Mesenchymal stem cell (in vitro differentiated cells and primary cell): Measurements from ENCODE around the gene SLAMF8.

Experiments
- DNase-seq: peaks from one replicate; pipeline ENCODE4 v3.0.0-alpha.2; 2013
- H2AFZ ChIP-seq: one replicate; pipeline ENCODE4 v1.6.1; 2013; ENCODE audit warnings: low read depth, mild to moderate bottlenecking, control low read depth, inconsistent platforms, low read length, moderate library complexity
- H2AK5ac ChIP-seq: 2 replicates; pipeline ENCODE4 v1.6.1; 2013; ENCODE audit warnings: low read length, moderate library complexity, mild to moderate bottlenecking, inconsistent platforms; ENCODE audit not compliant: severe bottlenecking
- H2BK120ac ChIP-seq: one replicate; pipeline ENCODE4 v1.6.1; 2013; ENCODE audit warnings: low read depth, mild to moderate bottlenecking, inconsistent platforms, low read length, moderate library complexity
- H2BK12ac ChIP-seq, 2 experiments: one replicate each; pipeline ENCODE4 v1.6.1; 2013; ENCODE audit warnings: inconsistent platforms in 2 of 2, low read length in 2 of 2, mild to moderate bottlenecking in 2 of 2, moderate library complexity in 2 of 2, control low read depth in 1 of 2
- H2BK15ac ChIP-seq: one replicate; pipeline ENCODE4 v1.6.1; 2013; ENCODE audit warnings: mild to moderate bottlenecking, low read depth, inconsistent platforms; ENCODE audit not compliant: poor library complexity, severe bottlenecking
- H2BK5ac ChIP-seq: 2 replicates; pipeline ENCODE4 v1.6.1; 2013; ENCODE audit warnings: low read depth, mild to moderate bottlenecking, low read length, control low read depth, inconsistent platforms; ENCODE audit not compliant: poor library complexity, severe bottlenecking
- H3K14ac ChIP-seq, 2 experiments: one replicate each; pipeline ENCODE4 v1.6.1; 2013; ENCODE audit warnings: inconsistent platforms in 2 of 2, low read length in 2 of 2, control low read depth in 1 of 2, mild to moderate bottlenecking in 1 of 2, moderate library complexity in 1 of 2
- H3K18ac ChIP-seq, 2 experiments: one replicate each; pipeline ENCODE4 v1.6.1; 2013; ENCODE audit warnings: inconsistent platforms in 2 of 2, low read length in 2 of 2, control low read depth in 1 of 2, low read depth in 1 of 2, mild to moderate bottlenecking in 1 of 2
- H3K23ac ChIP-seq, 2 experiments: one replicate each; pipeline ENCODE4 v1.6.1; 2013; ENCODE audit warnings: inconsistent platforms in 2 of 2, low read length in 2 of 2, mild to moderate bottlenecking in 2 of 2, moderate library complexity in 2 of 2, control low read depth in 1 of 2
- H3K27ac ChIP-seq: 2 replicates; pipeline ENCODE4 v1.5.1; 2013; ENCODE audit warnings: mild to moderate bottlenecking, moderate library complexity, low read length, control low read depth, inconsistent platforms; ENCODE audit not compliant: poor library complexity, severe bottlenecking
- H3K27me3 ChIP-seq, 2 experiments: 2 replicates each; pipeline versions ENCODE4 v1.6.1 to v1.7.0; 2013; ENCODE audit warnings: low read length in 2 of 2, mild to moderate bottlenecking in 2 of 2, moderate library complexity in 2 of 2, control low read depth in 1 of 2, inconsistent platforms in 1 of 2; ENCODE audit not compliant: control insufficient read depth in 1 of 2, insufficient read depth in 1 of 2
- H3K36me3 ChIP-seq, 2 experiments: 2 replicates each; pipeline versions ENCODE4 v1.6.1 to v1.7.0; 2013; ENCODE audit warnings: low read length in 2 of 2, control low read depth in 1 of 2, inconsistent platforms in 1 of 2, low read depth in 1 of 2, mild to moderate bottlenecking in 1 of 2; ENCODE audit not compliant: insufficient read depth in 2 of 2, control insufficient read depth in 1 of 2
- H3K4ac ChIP-seq, 2 experiments: one replicate each; pipeline ENCODE4 v1.6.1; 2013; ENCODE audit warnings: inconsistent platforms in 2 of 2, low read length in 2 of 2, mild to moderate bottlenecking in 2 of 2, moderate library complexity in 2 of 2, control low read depth in 1 of 2, low read depth in 1 of 2
- H3K4me1 ChIP-seq: 2 replicates; pipeline ENCODE4 v1.6.1; 2013; ENCODE audit warnings: low read depth, low read length, control low read depth; ENCODE audit not compliant: control insufficient read depth, insufficient read depth
- H3K4me2 ChIP-seq: 2 replicates; pipeline ENCODE4 v1.6.1; 2013; ENCODE audit warnings: low read length, mild to moderate bottlenecking, inconsistent platforms; ENCODE audit not compliant: poor library complexity, severe bottlenecking
- H3K4me3 ChIP-seq, 2 experiments: 2 replicates each; pipeline versions ENCODE4 v1.5.1 to v1.7.0; 2013; ENCODE audit warnings: low read length in 2 of 2, mild to moderate bottlenecking in 2 of 2, control low read depth in 1 of 2, low read depth in 1 of 2; ENCODE audit not compliant: insufficient read depth in 1 of 2
- H3K79me1 ChIP-seq: replicated peaks from 2 replicates; pipeline ENCODE4 v1.6.1; 2013; ENCODE audit warnings: mild to moderate bottlenecking, control low read depth, low read length, inconsistent platforms; ENCODE audit not compliant: poor library complexity, severe bottlenecking
- H3K9ac ChIP-seq: 2 replicates; pipeline ENCODE4 v1.7.0; 2013; ENCODE audit warnings: mild to moderate bottlenecking, low read length, moderate library complexity
- H3K9me3 ChIP-seq: 2 replicates; pipeline ENCODE4 v1.7.0; 2013; ENCODE audit warnings: mild to moderate bottlenecking, low read length; ENCODE audit not compliant: control insufficient read depth
- H4K8ac ChIP-seq: one replicate; pipeline ENCODE4 v1.6.1; 2013; ENCODE audit warnings: inconsistent platforms, mild to moderate bottlenecking, low read length, moderate library complexity
- H4K91ac ChIP-seq: one replicate; pipeline ENCODE4 v1.6.1; 2013; ENCODE audit warnings: mild to moderate bottlenecking, low read length, inconsistent platforms
- WGBS: methylation state at CpG from one replicate; pipeline ENCODE4 v1.1.7; 2013; ENCODE audit warnings: mixed read lengths; 5-methylcytosine and 5-hydroxymethylcytosine counted together

Gene SLAMF8

DNA sequence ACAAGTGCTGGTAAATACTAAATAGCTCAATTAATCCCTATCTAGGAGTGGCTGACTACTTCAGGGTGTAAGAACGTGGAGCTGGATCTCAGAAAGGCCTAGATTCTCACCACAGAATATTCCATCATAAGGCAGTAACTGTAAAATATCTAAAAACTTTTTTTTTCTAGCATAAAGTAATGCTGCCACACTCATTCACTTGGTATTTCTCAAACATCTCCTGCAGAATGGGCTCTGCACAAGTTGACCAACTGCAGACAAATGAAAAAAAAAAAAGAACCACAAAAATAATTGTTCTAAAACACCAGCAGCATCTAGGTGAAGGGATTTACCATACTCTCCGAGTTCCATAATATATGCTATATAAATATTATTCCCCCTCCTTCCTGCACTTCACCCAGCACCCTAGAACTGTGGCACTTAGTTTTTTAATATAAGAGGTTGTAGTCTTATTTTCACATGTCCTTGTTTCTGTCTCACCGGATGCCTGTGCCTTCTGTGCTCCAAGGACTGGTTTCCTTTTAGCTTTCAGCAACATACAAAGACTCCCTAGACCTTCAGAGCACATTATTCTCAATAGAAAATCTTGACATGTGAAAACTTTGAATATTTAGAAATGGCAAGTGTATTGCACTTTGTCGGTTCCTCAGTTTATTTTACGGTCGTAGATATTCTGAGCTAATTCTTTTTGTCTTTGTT is 26.9 kb downstream of the SLAMF8 start:
- H3K27me3 ChIP-seq = no peaks in the 10 kb centered on the region
- peak overlapping the region; percentile 91 for H3K9ac ChIP-seq
- no peak overlapping the region for H2BK120ac ChIP-seq
- no peak overlapping the region for H2AK5ac ChIP-seq
- peak overlapping the region; percentile 92 for H3K4me2 ChIP-seq
- WGBS = 41% methylated on average over 4 of the region's 6 CpGs
- H3K23ac ChIP-seq = no peak overlapping the region
- peaks cover 20% of the 10 kb centered on the region for H3K4me1 ChIP-seq
- H3K79me1 ChIP-seq = peaks cover 5% of the 10 kb centered on the region
- H2BK5ac ChIP-seq = no peak overlapping the region
- H2BK12ac ChIP-seq = no peak overlapping the region
- peak overlapping the region in 1 of 2 experiments; percentile 80 for H3K4me3 ChIP-seq
- H3K9me3 ChIP-seq = no peaks in the 10 kb centered on the region
- peak; percentile 42 for DNase-seq
- H2AFZ ChIP-seq = no peak overlapping the region
- H3K18ac ChIP-seq = no peak overlapping the region
- H3K4ac ChIP-seq = no peak overlapping the region
- H4K91ac ChIP-seq = no peak overlapping the region
- no peak overlapping the region for H2BK15ac ChIP-seq
- no peak overlapping the region for H3K14ac ChIP-seq
- H3K36me3 ChIP-seq = peaks cover 0 to 10% of the 10 kb centered on the region in 2 experiments
- peak overlapping the region; percentile 90 for H3K27ac ChIP-seq
- H4K8ac ChIP-seq = no peak overlapping the region

- H3K18ac ChIP-seq = peak overlapping the region; percentile 91 to 98
- peak overlapping the region; percentile 92 for H4K91ac ChIP-seq
- H2AFZ ChIP-seq = peak overlapping the region; percentile 79
- H2BK5ac ChIP-seq = peak overlapping the region; percentile 76
- peak overlapping the region; percentile 97 for H4K8ac ChIP-seq
- peak overlapping the region; percentile 57 to 96 for H3K4ac ChIP-seq
- H2BK15ac ChIP-seq = no peak overlapping the region
- DNase-seq = peak; percentile 60
- peak overlapping the region; percentile 90 for H3K27ac ChIP-seq
- peak overlapping the region in 1 of 2 experiments; percentile 66 for H3K23ac ChIP-seq
- H2BK120ac ChIP-seq = peak overlapping the region; percentile 44
- peak overlapping the region; percentile 59 to 80 for H3K4me3 ChIP-seq
- peak overlapping the region; percentile 20 to 63 for H2BK12ac ChIP-seq
- H3K9ac ChIP-seq = peak overlapping the region; percentile 91
- no peak overlapping the region for H2AK5ac ChIP-seq
- peaks cover 19% of the 10 kb centered on the region for H3K4me1 ChIP-seq
- no peaks in the 10 kb centered on the region for H3K27me3 ChIP-seq
- H3K4me2 ChIP-seq = peak overlapping the region; percentile 92
- H3K79me1 ChIP-seq = peaks cover 5% of the 10 kb centered on the region
- H3K14ac ChIP-seq = peak overlapping the region in 1 of 2 experiments; percentile 57
- peaks cover 0 to 10% of the 10 kb centered on the region in 2 experiments for H3K36me3 ChIP-seq
- 2% methylated on average over 26 of the region's 31 CpGs for WGBS
- H3K9me3 ChIP-seq = no peaks in the 10 kb centered on the region
These were observed 27.5 kb downstream of the SLAMF8 start for GRCh38 chr1:159854116-159854692.

DNA sequence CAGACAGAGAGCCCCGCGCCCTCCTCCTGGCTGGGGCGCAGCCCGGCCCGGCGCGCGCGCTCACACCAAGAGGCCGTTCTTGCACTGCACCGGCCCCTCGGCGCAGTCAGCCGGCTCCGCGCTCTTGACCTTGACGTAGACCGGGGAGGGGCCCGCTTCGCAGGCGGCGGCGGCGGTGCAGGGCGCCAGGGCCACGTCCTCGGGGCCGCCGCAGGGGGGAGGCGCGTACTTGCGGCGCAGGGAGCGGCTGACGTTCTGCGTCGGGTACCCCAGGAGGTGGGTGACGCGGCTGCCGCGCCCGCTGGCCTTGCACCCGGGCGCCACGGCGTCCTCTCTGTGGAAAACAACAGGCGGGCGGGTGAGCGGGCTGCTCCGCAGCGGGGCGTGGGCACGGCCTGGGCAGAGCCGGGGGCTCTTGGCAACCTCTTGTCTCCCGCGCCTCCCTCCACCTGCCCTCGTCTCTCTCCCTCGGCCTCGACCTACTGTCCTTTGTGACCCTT is 28.1 kb downstream of the SLAMF8 start:
- 3% methylated on average over 46 of the region's 59 CpGs for WGBS

GRCh38 chr1:159855709-159856108 is 29.0 kb downstream of the SLAMF8 start:
- Histone ChIP-seq H3K27me3 (no peaks in the 10 kb centered on the region), H4K8ac (no peak overlapping the region)
- WGBS = 95% methylated on average over 34 of the region's 34 CpGs

More for the DNA sequence above, 28.1 kb downstream of the SLAMF8 start:
- Histone ChIP-seq H3K9ac (peak overlapping the region; percentile 91), H2BK120ac (peak overlapping the region; percentile 80), H3K4me1 (peaks cover 22% of the 10 kb centered on the region), H2AFZ (peak overlapping the region; percentile 79), H2BK5ac (peak overlapping the region; percentile 76), H3K4me2 (peak overlapping the region; percentile 92), H3K27ac (peak overlapping the region; percentile 90), H2BK12ac (peak overlapping the region in 1 of 2 experiments; percentile 84), H2BK15ac (peak overlapping the region; percentile 78), H3K36me3 (peaks cover 0 to 10% of the 10 kb centered on the region in 2 experiments), H2AK5ac (no peak overlapping the region), H3K23ac (peak overlapping the region in 1 of 2 experiments; percentile 66), H3K4me3 (peak overlapping the region; percentile 59 to 80), H4K8ac (peak overlapping the region; percentile 97), H3K79me1 (peaks cover 5% of the 10 kb centered on the region), H3K4ac (peak overlapping the region; percentile 60 to 96), H3K14ac (peak overlapping the region in 1 of 2 experiments; percentile 82), H3K9me3 (no peaks in the 10 kb centered on the region), H3K27me3 (no peaks in the 10 kb centered on the region), H3K18ac (peak overlapping the region; percentile 91 to 98), H4K91ac (peak overlapping the region; percentile 92)
- DNase-seq = peak; percentile 86

More at GRCh38 chr1:159855709-159856108, 29.0 kb downstream of the SLAMF8 start:
- Histone ChIP-seq H3K79me1 (peaks cover 5% of the 10 kb centered on the region), H2AK5ac (no peak overlapping the region), H4K91ac (peak overlapping the region; percentile 75), H3K4ac (peak overlapping the region in 1 of 2 experiments; percentile 9), H2AFZ (no peak overlapping the region), H3K9ac (no peak overlapping the region), H2BK120ac (no peak overlapping the region), H3K4me1 (peaks cover 21% of the 10 kb centered on the region), H2BK5ac (no peak overlapping the region), H3K14ac (no peak overlapping the region), H3K4me3 (peak overlapping the region in 1 of 2 experiments; percentile 80), H3K36me3 (peaks cover 0 to 10% of the 10 kb centered on the region in 2 experiments), H2BK12ac (peak overlapping the region; percentile 11 to 78), H3K9me3 (no peaks in the 10 kb centered on the region), H3K27ac (no peak overlapping the region), H2BK15ac (no peak overlapping the region), H3K4me2 (no peak overlapping the region), H3K18ac (no peak overlapping the region), H3K23ac (no peak overlapping the region)
- no peak for DNase-seq
